Measurements from ENCODE around the gene MC1R.

DNA sequence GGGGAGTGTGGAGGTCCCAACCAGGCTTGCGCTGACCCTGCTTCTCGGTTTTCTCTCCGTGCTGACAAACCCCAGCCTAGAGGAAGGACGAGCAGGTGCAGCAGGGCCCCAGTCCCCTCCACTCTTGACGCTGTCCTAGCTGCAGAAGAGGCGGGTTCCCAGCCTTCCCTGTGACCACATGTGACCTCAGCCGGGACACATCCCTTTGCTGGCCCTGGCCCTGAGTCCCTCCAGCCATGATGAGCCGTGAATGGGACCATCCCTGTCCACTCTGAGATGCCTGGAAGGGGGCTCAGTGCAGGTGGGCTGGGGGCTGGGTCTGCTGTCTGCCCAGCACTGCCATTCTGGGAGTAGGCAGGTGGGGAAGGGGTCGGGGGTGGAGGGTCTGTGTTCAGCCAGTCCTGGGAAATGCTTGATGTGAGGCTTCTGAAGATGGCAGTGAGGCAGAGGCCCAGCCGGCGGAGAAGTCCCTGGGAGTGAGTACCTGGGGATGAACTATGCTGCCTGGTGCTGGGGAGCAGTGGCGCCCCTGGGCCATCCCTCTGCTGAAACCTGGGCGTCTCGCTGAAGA is 2.6 kb downstream of the MC1R start:
- TF ChIP-seq, protein P1, sequence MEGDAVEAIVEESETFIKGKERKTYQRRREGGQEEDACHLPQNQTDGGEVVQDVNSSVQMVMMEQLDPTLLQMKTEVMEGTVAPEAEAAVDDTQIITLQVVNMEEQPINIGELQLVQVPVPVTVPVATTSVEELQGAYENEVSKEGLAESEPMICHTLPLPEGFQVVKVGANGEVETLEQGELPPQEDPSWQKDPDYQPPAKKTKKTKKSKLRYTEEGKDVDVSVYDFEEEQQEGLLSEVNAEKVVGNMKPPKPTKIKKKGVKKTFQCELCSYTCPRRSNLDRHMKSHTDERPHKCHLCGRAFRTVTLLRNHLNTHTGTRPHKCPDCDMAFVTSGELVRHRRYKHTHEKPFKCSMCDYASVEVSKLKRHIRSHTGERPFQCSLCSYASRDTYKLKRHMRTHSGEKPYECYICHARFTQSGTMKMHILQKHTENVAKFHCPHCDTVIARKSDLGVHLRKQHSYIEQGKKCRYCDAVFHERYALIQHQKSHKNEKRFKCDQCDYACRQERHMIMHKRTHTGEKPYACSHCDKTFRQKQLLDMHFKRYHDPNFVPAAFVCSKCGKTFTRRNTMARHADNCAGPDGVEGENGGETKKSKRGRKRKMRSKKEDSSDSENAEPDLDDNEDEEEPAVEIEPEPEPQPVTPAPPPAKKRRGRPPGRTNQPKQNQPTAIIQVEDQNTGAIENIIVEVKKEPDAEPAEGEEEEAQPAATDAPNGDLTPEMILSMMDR (IDR thresholded peaks at IDR 0.05) = no peak
- no peak for TF ChIP-seq POLR2A (IDR thresholded peaks at IDR 0.05)
- no peak for TF ChIP-seq POLR2AphosphoS5 (IDR thresholded peaks at IDR 0.05)

Data from stomach (tissue), 4 donors.